Activated CD4-positive, alpha-beta memory T cell treated with anti-CD3 and anti-CD28 coated beads for 36 hours (primary cell): ENCODE results near the gene MXRA8. TPM values are rescaled to one million over a fixed set of nuclear protein-coding genes. Genes with fewer than 3 reads are reported as not detected.
"Not testable (repeated sequence)": the region's sequence is repeated elsewhere in the genome, so short reads cannot be mapped to it uniquely, and the experiment has no call there.

ENCODE experiments used
- CTCF ChIA-PET: fragments of 350-600 bp; sonication (Branson Sonifier 250); formaldehyde crosslinking; loops from one replicate; lab custom pipeline; 2021; ENCODE audit warnings: antibody characterized with exemption, inconsistent platforms; lab: Charles Lee
- POLR2A ChIA-PET: fragments of 350-600 bp; sonication (Branson Sonifier 250); formaldehyde crosslinking; loops from one replicate; lab custom pipeline; 2021; ENCODE audit warnings: antibody characterized with exemption; lab: Charles Lee
- DNase-seq: peaks from one replicate; pipeline ENCODE4 v3.0.0-alpha.2; 2020
- H3K27ac Mint-ChIP-seq: one replicate; pipeline ENCODE4 v1.8.0; 2021; ENCODE audit warnings: mixed read lengths
- H3K27me3 Mint-ChIP-seq: one replicate; pipeline ENCODE4 v1.8.0; 2021; ENCODE audit warnings: mixed read lengths
- H3K36me3 Mint-ChIP-seq: one replicate; pipeline ENCODE4 v1.8.0; 2021; ENCODE audit warnings: mixed read lengths
- H3K4me1 Mint-ChIP-seq: one replicate; pipeline ENCODE4 v1.8.0; 2021; ENCODE audit warnings: low read depth, mixed read lengths
- H3K4me3 Mint-ChIP-seq: one replicate; pipeline ENCODE4 v1.8.0; 2021; ENCODE audit warnings: mild to moderate bottlenecking, mixed read lengths
- H3K9me3 Mint-ChIP-seq: one replicate; pipeline ENCODE4 v1.8.0; 2021; ENCODE audit warnings: mixed read lengths
- intact Hi-C: fragments of 100-400 bp; cut with micrococcal nuclease; formaldehyde crosslinking; loops from one replicate; pipeline ENCODE4 v1.15.1; 2023
- total RNA-seq, 2 experiments: library from RNA; stranded (reverse); gene quantifications; one replicate each; pipeline ENCODE4 v1.2.3, GENCODE V29; 2021

The MXRA8 gene
- total RNA-seq, 2 experiments from 2014 or later = 0.19 TPM; not detected in 1

GRCh38 chr1:1321477-1321876, 36.9 kb downstream of the MXRA8 start:
- Mint-ChIP-seq H3K27ac (no peak overlapping the region), H3K36me3 (peaks cover 12% of the 10 kb centered on the region), H3K4me1 (peaks cover 31% of the 10 kb centered on the region), H3K9me3 (no peaks in the 10 kb centered on the region), H3K27me3 (no peaks in the 10 kb centered on the region), H3K4me3 (no peak overlapping the region)
- ChIA-PET POLR2A (interaction anchor here (0.6 kb wide), 1 partner anchor 610 kb away, joined by 3 read pairs; no protein-coding TSS in a partner anchor), CTCF (no interaction called here)
- intact Hi-C loops = no loop called here
- no peak for DNase-seq

- no peak overlapping the region for H3K27ac Mint-ChIP-seq
- no peaks in the 10 kb centered on the region for H3K27me3 Mint-ChIP-seq
- H3K4me3 Mint-ChIP-seq = no peak overlapping the region
- ChIA-PET CTCF (interaction anchor here (1.2 kb wide), 1 partner anchor 70 kb away, joined by 3 read pairs; no protein-coding TSS in a partner anchor), POLR2A (interaction anchor here (0.6 kb wide), 1 partner anchor 610 kb away, joined by 3 read pairs; no protein-coding TSS in a partner anchor)
- peaks cover 12% of the 10 kb centered on the region for H3K36me3 Mint-ChIP-seq
- no peak for DNase-seq
- H3K9me3 Mint-ChIP-seq = no peaks in the 10 kb centered on the region
- intact Hi-C loops = no loop called here
- peaks cover 26% of the 10 kb centered on the region for H3K4me1 Mint-ChIP-seq
These were observed 37.5 kb downstream of the MXRA8 start for GRCh38 chr1:1320666-1321448.

GRCh38 chr1:1319646-1319941, 38.8 kb downstream of the MXRA8 start:
- Mint-ChIP-seq H3K4me3 (no peak overlapping the region), H3K9me3 (no peaks in the 10 kb centered on the region), H3K36me3 (peaks cover 14% of the 10 kb centered on the region), H3K4me1 (peaks cover 23% of the 10 kb centered on the region), H3K27me3 (no peaks in the 10 kb centered on the region), H3K27ac (no peak overlapping the region)
- POLR2A ChIA-PET = interaction anchor here (1.7 kb wide), 1 partner anchor 13 kb away, joined by 4 read pairs; no protein-coding TSS in a partner anchor
- intact Hi-C loops = no loop called here
- DNase-seq = no peak
- CTCF ChIA-PET = no interaction called here

GRCh38 chr1:1318777-1319645, 39.3 kb downstream of the MXRA8 start:
- H3K27ac Mint-ChIP-seq = no peak overlapping the region
- no peak overlapping the region for H3K4me3 Mint-ChIP-seq
- H3K4me1 Mint-ChIP-seq = peaks cover 21% of the 10 kb centered on the region
- DNase-seq = no peak
- intact Hi-C loops = no loop called here
- no peaks in the 10 kb centered on the region for H3K9me3 Mint-ChIP-seq
- peaks cover 13% of the 10 kb centered on the region for H3K36me3 Mint-ChIP-seq
- ChIA-PET CTCF (no interaction called here), POLR2A (interaction anchor here (1.7 kb wide), 1 partner anchor 13 kb away, joined by 4 read pairs; no protein-coding TSS in a partner anchor)
- H3K27me3 Mint-ChIP-seq = no peaks in the 10 kb centered on the region

- H3K4me3 Mint-ChIP-seq = no peak overlapping the region
- peaks cover 17% of the 10 kb centered on the region for H3K4me1 Mint-ChIP-seq
- H3K36me3 Mint-ChIP-seq = peaks cover 18% of the 10 kb centered on the region
- intact Hi-C loops = no loop called here
- ChIA-PET CTCF (no interaction called here), POLR2A (no interaction called here)
- no peak overlapping the region for H3K27ac Mint-ChIP-seq
- DNase-seq = no peak
- no peaks in the 10 kb centered on the region for H3K9me3 Mint-ChIP-seq
- no peaks in the 10 kb centered on the region for H3K27me3 Mint-ChIP-seq
These were observed 40.2 kb downstream of the MXRA8 start for GRCh38 chr1:1318131-1318652.

- H3K4me1 Mint-ChIP-seq = peaks cover 12% of the 10 kb centered on the region
- no peak overlapping the region for H3K4me3 Mint-ChIP-seq
- H3K36me3 Mint-ChIP-seq = peaks cover 19% of the 10 kb centered on the region
- CTCF ChIA-PET = no interaction called here
- no peaks in the 10 kb centered on the region for H3K27me3 Mint-ChIP-seq
- POLR2A ChIA-PET = no interaction called here
- intact Hi-C loops = no loop called here
- H3K9me3 Mint-ChIP-seq = no peaks in the 10 kb centered on the region
- no peak overlapping the region for H3K27ac Mint-ChIP-seq
- DNase-seq = no peak
These were observed 40.9 kb downstream of the MXRA8 start for GRCh38 chr1:1317420-1317819.

GRCh38 chr1:1316199-1316598, 42.2 kb downstream of the MXRA8 start:
- intact Hi-C loops = not testable (repeated sequence)
- peaks cover 19% of the 10 kb centered on the region for H3K36me3 Mint-ChIP-seq

GRCh38 chr1:1315435-1315954, 42.9 kb downstream of the MXRA8 start:
- H3K4me1 Mint-ChIP-seq = peaks cover 5% of the 10 kb centered on the region
- ChIA-PET CTCF (interaction anchor here (1.1 kb wide), 1 partner anchor 56 kb away, joined by 3 read pairs; no protein-coding TSS in a partner anchor), POLR2A (no interaction called here)
- no peak overlapping the region for H3K4me3 Mint-ChIP-seq
- intact Hi-C loops = no loop called here
- H3K27ac Mint-ChIP-seq = no peak overlapping the region
- no peak for DNase-seq
- H3K9me3 Mint-ChIP-seq = no peaks in the 10 kb centered on the region
- H3K36me3 Mint-ChIP-seq = peaks cover 22% of the 10 kb centered on the region
- no peaks in the 10 kb centered on the region for H3K27me3 Mint-ChIP-seq

More at GRCh38 chr1:1316199-1316598, 42.2 kb downstream of the MXRA8 start:
- H3K9me3 Mint-ChIP-seq, H3K27ac Mint-ChIP-seq, DNase-seq, CTCF ChIA-PET, H3K4me1 Mint-ChIP-seq, H3K27me3 Mint-ChIP-seq, H3K4me3 Mint-ChIP-seq, POLR2A ChIA-PET: not testable (repeated sequence)

GRCh38 chr1:1314678-1315335, 43.5 kb downstream of the MXRA8 start:
- no peak overlapping the region for H3K4me3 Mint-ChIP-seq

GRCh38 chr1:1314237-1314586, 44.1 kb downstream of the MXRA8 start:
- Mint-ChIP-seq H3K4me3 (no peak overlapping the region), H3K27ac (no peak overlapping the region), H3K27me3 (no peaks in the 10 kb centered on the region), H3K4me1 (peaks cover 9% of the 10 kb centered on the region), H3K36me3 (peaks cover 15% of the 10 kb centered on the region), H3K9me3 (no peaks in the 10 kb centered on the region)
- POLR2A ChIA-PET = interaction anchor here (0.9 kb wide), 1 partner anchor 19 kb away, joined by 3 read pairs; no protein-coding TSS in a partner anchor
- intact Hi-C loops = no loop called here
- DNase-seq = no peak
- CTCF ChIA-PET = no interaction called here

More at GRCh38 chr1:1314678-1315335, 43.5 kb downstream of the MXRA8 start:
- H3K4me1 Mint-ChIP-seq = peaks cover 3% of the 10 kb centered on the region
- H3K9me3 Mint-ChIP-seq = no peaks in the 10 kb centered on the region
- POLR2A ChIA-PET = interaction anchor here (0.9 kb wide), 1 partner anchor 20 kb away, joined by 3 read pairs; no protein-coding TSS in a partner anchor
- H3K36me3 Mint-ChIP-seq = peaks cover 18% of the 10 kb centered on the region
- intact Hi-C loops = no loop called here
- CTCF ChIA-PET = interaction anchor here (1.1 kb wide), 1 partner anchor 56 kb away, joined by 3 read pairs; no protein-coding TSS in a partner anchor
- H3K27me3 Mint-ChIP-seq = no peaks in the 10 kb centered on the region
- no peak for DNase-seq
- H3K27ac Mint-ChIP-seq = no peak overlapping the region

GRCh38 chr1:1313500-1314236, 44.7 kb downstream of the MXRA8 start:
- no peak for DNase-seq
- POLR2A ChIA-PET = no interaction called here
- intact Hi-C loops = no loop called here
- Mint-ChIP-seq H3K27me3 (no peaks in the 10 kb centered on the region), H3K27ac (no peak overlapping the region), H3K4me3 (no peak overlapping the region), H3K4me1 (peaks cover 9% of the 10 kb centered on the region), H3K9me3 (no peaks in the 10 kb centered on the region), H3K36me3 (peaks cover 14% of the 10 kb centered on the region)
- CTCF ChIA-PET = interaction anchor here (1.5 kb wide), 1 partner anchor 13 kb away, joined by 4 read pairs; no protein-coding TSS in a partner anchor
